ENCODE data around the gene HASPIN.
A peak's percentile ranks its signal among the peaks of the same experiment; 100 is the strongest.

HASPIN gene

DNA sequence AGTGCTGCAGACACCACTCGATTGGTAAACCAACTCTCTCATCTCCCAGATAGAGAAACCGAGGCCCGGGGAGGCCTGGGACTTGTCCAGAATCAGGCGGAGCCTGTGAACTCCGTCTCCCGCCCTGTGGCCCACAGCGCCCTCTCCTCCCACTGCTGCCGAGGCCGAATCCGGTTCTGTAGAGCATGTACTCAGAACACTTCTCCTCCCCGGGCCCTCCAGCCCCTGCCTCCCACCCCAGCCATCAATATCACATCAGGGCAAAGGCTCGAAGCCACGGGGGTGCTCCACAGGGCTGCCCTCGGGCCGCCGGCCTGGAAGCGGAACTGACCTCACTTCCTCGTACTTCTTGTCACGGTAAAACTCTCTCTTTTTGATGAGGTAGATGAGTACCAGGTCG, 42.1 kb upstream of the HASPIN start:
- H3K4me3 ChIP-seq (ENCODE audit: low read depth, low read length): no peak overlapping the region
- in situ Hi-C loops (cut with HindIII; ENCODE audit: low sequenced_read_pairs): no loop called here
- TF ChIP-seq, protein P1, sequence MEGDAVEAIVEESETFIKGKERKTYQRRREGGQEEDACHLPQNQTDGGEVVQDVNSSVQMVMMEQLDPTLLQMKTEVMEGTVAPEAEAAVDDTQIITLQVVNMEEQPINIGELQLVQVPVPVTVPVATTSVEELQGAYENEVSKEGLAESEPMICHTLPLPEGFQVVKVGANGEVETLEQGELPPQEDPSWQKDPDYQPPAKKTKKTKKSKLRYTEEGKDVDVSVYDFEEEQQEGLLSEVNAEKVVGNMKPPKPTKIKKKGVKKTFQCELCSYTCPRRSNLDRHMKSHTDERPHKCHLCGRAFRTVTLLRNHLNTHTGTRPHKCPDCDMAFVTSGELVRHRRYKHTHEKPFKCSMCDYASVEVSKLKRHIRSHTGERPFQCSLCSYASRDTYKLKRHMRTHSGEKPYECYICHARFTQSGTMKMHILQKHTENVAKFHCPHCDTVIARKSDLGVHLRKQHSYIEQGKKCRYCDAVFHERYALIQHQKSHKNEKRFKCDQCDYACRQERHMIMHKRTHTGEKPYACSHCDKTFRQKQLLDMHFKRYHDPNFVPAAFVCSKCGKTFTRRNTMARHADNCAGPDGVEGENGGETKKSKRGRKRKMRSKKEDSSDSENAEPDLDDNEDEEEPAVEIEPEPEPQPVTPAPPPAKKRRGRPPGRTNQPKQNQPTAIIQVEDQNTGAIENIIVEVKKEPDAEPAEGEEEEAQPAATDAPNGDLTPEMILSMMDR (IDR thresholded peaks at IDR 0.05; ENCODE audit: low read depth, low read length): no peak
- no peak for DNase-seq (ENCODE audit: low read depth, low spot score)

DNA sequence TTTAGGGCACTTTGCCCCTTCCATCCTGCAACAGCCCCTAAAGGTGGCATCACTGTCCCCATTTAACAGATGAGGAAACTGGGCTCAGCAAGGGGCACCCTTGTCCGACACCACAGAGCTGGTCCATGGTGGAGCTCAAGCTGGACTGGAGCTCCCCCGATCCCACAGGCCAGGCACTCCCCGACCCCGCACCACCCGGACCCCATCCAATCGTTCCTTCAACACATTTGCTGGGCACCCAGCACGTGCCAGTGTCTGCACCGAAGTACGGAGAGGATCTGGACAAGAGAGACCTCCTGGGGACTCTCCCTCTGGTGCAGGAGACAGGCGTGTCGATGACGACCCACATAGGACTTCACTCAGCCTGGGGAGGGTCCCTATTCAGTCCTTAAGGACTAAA, 41.7 kb upstream of the HASPIN start:
- no peak for DNase-seq (ENCODE audit: low read depth, low spot score)
- TF ChIP-seq, protein P1 (IDR thresholded peaks at IDR 0.05; ENCODE audit: low read depth, low read length): no peak
- in situ Hi-C loops (cut with HindIII; ENCODE audit: low sequenced_read_pairs): no loop called here
- no peak overlapping the region for H3K4me3 ChIP-seq (ENCODE audit: low read depth, low read length)

DNA sequence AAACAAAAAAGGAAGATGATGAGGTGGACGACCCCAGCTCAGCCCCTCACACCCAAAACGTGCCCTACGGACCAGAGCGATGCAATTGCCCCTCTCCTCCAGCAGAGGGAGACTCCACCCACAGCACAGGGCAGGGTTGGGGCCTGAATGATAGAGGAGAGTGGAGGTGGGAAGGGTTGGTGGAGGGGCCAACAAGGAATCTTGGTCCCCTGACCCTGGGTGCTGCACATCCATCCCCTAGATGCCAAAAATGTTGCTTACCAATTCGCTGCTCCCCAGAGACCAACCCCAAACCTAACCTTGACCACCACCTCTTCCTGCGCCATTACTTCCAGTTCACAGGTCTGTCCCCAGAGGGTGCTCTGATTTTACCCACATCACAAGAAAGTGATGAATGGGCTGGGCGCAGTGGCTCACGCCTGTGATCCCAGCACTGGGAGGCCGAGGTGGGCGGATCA, 40.6 kb upstream of the HASPIN start:
- no peak for DNase-seq (ENCODE audit: low read depth, low spot score)
- in situ Hi-C loops (cut with HindIII; ENCODE audit: low sequenced_read_pairs): no loop called here
- TF ChIP-seq, protein P1 (IDR thresholded peaks at IDR 0.05; ENCODE audit: low read depth, low read length): peak; percentile 98

DNA sequence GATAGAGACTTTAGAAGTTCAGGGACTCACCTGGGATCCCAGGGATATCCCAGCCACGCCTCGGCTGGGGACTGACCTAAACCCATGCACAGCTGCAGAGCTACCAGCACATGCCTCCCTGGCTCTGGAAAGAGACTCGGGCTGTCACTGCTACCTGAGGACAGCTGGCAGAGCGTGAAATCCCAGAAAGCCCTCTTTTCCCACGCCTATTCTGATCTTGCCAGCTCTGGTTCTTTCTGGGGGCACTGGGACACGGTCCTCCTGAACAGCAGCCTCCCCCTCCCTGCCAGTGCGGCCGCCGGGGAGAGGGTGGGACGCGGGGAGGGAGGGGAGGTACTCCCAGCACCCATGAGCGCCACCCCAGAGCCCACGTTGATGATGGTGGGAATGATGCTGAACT, 38.5 kb upstream of the HASPIN start:
- no peak overlapping the region for H3K4me3 ChIP-seq (ENCODE audit: low read depth, low read length)
- DNase-seq (ENCODE audit: low read depth, low spot score): no peak
- in situ Hi-C loops (cut with HindIII; ENCODE audit: low sequenced_read_pairs): no loop called here
- TF ChIP-seq, protein P1 (IDR thresholded peaks at IDR 0.05; ENCODE audit: low read depth, low read length): no peak

More for the DNA sequence above, 40.6 kb upstream of the HASPIN start:
- H3K4me3 ChIP-seq (ENCODE audit: low read depth, low read length): no peak overlapping the region

DNA sequence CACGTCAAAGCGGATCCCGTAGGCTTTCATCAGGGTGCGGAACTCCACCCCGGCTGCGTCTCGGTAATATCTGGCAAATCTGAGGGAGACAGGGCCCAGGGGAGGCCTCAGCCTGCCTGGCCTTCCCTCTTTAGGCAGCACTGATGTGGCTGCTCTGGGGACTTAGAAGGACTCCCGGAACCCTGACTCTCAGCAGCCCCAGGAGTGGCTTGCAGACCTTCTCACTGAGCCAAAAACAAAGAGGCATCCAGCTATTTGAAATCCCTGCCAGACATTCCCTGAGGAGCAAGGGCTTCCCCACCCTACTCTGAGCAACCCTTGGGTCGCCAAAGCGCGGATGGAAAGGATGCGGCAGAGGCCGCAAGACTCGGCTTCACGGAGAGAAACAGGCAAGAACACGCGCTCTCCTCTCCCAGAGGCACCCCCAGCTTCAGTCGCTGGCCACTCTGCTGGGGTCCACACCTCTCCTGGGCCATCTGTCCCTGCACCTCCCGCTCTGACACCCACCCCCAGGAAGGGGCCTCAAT, 35.6 kb upstream of the HASPIN start:
- in situ Hi-C loops (cut with HindIII; ENCODE audit: low sequenced_read_pairs): no loop called here
- no peak overlapping the region for H3K4me3 ChIP-seq (ENCODE audit: low read depth, low read length)
- TF ChIP-seq, protein P1 (IDR thresholded peaks at IDR 0.05; ENCODE audit: low read depth, low read length): no peak
- no peak for DNase-seq (ENCODE audit: low read depth, low spot score)

DNA sequence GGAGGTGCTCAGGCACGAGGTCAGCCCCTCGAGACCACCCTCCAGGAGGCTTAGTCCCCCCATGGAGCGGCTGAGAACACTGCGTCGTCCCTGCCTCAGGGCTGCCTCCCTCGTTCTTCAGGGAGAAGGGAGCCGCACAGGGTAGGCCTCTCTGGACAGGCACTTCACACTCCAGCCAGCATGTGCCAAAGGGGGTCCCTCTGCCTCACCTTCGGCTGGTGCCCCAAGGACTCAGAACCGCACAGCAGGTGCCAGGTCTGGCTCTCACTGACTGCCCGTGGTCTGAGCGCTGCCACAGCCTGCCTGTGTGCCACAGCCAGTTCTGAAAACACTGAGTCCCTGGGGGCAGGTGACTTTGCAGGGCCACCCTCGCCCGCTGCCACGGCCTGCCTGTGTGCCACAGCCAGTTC, 34.8 kb upstream of the HASPIN start:
- TF ChIP-seq, protein P1 (IDR thresholded peaks at IDR 0.05; ENCODE audit: low read depth, low read length): no peak
- no peak for DNase-seq (ENCODE audit: low read depth, low spot score)
- in situ Hi-C loops (cut with HindIII; ENCODE audit: low sequenced_read_pairs): no loop called here
- no peak overlapping the region for H3K4me3 ChIP-seq (ENCODE audit: low read depth, low read length)
